HG03558 (cell line): ENCODE measurements around the gene ASB7.
"Not testable (repeated sequence)": the region's sequence is repeated elsewhere in the genome, so short reads cannot be mapped to it uniquely, and the experiment has no call there.

Experiments used
- ATAC-seq: cut with Tn5 transposase; IDR thresholded peaks from one replicate; pipeline ENCODE4 v1.9.1; 2021; ENCODE audit warnings: moderate number of reproducible peaks; ENCODE audit not compliant: unreplicated experiment; ENCODE audit errors: extremely low read depth

The ASB7 gene

GRCh38 chr15:100642950-100643338 is 40.6 kb downstream of the ASB7 start:
- no peak for ATAC-seq

DNA sequence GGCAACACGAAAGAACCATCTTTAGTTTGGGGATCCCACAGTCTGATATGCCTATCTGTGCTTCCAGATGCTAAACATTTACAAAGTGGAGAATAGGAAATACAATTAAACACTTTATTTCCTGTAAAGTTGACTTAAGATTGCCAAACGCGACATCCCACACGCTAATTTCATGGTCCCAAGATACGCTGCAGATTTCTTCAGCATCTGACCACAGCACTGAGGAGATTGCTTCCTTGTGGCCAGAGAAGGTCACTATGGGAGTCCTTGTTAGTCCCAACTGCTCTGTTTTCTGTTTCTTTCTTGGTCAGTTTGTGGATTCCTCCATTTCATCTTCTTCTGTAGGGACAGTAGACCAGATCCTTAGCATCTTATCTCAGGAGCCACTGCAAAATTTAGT is 43.3 kb downstream of the ASB7 start:
- no peak for ATAC-seq

DNA sequence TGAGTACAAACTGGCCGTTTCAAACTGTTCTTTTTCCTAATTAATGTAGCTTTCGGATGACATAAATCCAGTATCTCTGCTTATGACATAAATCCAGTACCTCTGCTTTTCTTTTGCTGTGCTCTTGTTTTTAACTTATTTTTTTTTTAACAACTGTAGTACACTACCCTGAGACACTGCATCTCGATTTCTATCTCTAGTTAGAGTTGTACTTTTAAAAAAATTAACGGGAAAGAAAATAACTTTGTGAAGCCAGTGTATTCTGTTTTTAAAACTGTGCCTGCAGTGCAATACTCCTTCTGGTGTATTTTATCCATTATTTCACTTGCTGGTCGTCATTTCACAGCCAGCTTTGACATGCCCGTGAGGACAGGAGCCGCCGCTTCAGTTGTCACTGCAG is 46.6 kb downstream of the ASB7 start:
- ATAC-seq: no peak

DNA sequence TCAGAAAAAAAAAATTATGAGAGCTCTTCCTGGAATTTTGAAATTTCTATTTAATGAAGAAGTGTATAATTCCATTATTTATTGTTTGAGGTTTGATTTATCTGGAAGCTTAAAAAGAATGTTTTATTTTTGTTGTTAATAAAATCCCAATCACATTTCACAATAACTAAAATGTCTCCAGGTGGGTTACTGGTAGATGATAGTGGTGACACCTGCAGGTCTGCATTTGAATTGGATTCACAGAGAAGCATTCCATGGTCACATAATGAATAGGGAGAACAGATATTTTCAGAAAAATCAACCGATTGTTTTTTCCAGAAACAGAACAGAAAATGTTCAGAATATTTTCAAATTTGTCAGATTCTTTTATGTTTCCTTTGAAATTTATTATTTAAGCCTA is 48.3 kb downstream of the ASB7 start:
- ATAC-seq: no peak

- no peak for ATAC-seq
Observed at GRCh38 chr15:100651253-100651652, 48.9 kb downstream of the ASB7 start.

GRCh38 chr15:100652116-100652515 is 49.7 kb downstream of the ASB7 start:
- no peak for ATAC-seq

- ATAC-seq: no peak
Observed at GRCh38 chr15:100653608-100654007, 51.2 kb downstream of the ASB7 start.

DNA sequence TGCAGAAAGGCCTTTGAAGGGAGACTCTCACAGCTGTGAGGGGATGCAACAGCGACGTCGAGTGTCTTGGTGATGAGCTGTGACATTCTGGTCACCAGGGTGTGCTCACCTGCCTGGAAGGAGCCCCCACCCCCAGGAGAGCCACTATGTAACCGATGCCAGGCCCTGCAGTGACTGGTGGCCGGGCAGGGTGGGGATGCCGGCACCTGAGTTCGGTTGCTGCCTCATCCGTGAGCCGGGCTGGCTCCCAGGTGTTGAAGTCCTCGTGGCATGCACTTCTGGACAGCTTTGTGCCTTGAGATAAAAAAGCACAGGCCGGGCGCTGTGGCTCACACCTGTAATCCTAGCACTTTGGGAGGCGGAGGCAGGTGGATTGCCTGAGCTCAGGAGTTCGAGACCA is 56.5 kb downstream of the ASB7 start:
- ATAC-seq: no peak

- no peak for ATAC-seq
Observed at GRCh38 chr15:100661156-100661555, 58.8 kb downstream of the ASB7 start.

GRCh38 chr15:100663086-100663914 is 60.9 kb downstream of the ASB7 start:
- no peak for ATAC-seq

- ATAC-seq: no peak
Observed at GRCh38 chr15:100663915-100664281, 61.5 kb downstream of the ASB7 start.

- ATAC-seq: no peak
Observed at GRCh38 chr15:100665570-100665969, 63.2 kb downstream of the ASB7 start.

DNA sequence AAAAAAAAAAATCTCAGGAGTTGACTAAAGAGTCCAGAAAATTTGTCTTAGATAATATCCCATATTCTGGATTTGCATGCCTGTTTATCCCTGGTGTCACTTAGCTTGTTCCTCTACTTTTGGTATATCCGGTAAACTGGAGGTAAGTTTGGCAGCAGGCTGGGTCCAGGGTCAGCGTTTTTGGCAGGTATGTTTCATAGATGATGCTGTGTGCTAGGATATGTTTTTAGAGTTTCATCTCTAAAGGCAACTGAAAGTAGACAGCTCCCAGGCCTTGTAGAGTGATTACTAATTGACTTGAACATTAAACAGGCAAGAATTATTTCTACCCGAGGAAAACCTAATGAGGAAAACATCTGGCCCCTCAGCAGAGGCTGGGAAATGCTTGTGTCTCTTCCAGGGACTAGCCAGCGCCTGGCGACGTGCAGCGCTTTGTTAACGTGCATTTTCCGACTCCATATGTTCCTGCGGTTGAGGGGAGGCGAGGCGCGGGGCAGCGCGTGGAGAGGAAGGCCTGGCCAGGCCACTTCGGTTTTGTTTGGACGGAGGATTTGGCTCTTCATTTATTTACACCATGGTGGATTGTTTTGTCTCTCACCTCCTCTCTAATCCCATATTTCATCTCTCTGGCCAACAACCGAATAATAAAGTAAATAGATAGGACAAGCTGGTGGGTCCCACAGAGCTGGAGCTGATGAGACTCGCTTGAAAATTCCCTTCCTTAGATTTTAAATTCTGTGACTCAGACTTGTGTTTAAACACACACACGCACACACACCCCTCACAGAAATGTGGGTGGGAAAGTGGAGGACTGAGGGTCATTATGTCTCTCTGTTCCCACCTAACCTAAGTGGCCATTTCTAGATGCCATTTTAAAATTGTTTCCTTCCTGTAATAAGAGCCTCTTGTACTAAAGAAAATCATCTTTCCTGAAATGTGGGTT is 65.3 kb downstream of the ASB7 start:
- ATAC-seq: no peak

DNA sequence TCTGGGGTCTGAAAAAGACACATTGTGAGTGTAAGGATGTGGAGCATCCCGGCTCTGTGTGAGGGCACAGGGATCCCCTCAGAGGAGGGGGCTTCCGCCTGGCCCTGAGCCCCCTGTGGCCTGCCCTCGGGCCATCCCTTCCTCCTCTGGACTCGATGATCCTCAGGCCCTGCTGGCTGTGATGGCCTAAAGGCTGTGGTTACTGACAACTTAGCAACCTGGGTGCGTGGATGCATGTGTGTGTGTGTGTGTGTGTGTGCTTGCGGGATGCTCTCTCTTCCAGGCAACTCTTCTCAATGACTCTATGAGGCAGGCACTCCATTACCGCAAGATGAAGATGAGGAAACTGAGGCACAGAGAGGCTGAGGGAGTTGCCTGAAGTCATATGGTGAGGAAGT is 66.0 kb downstream of the ASB7 start:
- ATAC-seq: no peak

DNA sequence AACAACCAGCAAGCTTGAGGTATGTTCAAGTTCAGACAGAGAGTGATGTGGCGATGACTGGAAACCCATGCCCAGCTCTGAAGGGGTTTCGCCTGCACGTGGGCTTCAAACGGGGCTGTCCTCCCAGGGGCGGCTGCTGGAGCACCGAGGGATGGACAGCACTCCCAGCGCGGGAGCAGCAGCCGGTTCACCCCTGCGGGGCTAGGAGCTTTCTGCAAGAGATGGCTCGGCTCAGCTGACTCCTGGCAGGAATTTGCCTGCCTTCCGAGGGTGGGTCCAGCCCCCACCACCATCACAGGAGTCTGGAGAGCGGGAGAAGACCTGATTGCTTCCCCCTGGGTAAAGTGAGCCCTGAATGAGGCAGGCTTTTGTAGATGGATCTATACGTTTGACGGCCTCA is 66.9 kb downstream of the ASB7 start:
- no peak for ATAC-seq

- ATAC-seq: no peak
Observed at GRCh38 chr15:100670505-100671021, 68.2 kb downstream of the ASB7 start.

DNA sequence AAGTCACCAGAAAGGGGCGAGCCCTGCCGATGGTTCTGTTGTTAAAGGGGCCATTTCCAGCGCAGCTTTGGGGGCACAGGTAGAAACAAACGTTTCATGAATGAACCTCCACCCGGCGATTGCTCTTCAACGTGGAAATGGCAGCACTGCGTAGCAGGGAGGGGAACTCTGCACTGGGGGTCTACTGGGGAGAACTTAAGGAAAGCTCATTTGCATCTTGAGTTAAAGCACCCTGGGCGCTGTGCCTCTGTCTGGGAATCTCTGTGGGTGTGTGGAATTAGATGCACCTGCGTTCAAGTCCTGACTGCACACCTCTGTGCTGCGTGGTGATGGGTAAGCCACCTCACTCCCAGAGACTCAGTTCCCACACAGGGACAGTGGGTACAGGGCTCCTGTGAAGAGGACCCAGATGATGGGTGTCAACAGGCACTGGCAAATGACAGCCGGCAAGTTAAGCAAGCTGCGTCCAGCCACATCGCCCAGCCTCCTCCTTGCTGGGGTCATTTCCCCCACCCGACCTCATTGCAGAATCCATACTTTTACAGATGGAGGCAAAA is 68.8 kb downstream of the ASB7 start:
- ATAC-seq: no peak

DNA sequence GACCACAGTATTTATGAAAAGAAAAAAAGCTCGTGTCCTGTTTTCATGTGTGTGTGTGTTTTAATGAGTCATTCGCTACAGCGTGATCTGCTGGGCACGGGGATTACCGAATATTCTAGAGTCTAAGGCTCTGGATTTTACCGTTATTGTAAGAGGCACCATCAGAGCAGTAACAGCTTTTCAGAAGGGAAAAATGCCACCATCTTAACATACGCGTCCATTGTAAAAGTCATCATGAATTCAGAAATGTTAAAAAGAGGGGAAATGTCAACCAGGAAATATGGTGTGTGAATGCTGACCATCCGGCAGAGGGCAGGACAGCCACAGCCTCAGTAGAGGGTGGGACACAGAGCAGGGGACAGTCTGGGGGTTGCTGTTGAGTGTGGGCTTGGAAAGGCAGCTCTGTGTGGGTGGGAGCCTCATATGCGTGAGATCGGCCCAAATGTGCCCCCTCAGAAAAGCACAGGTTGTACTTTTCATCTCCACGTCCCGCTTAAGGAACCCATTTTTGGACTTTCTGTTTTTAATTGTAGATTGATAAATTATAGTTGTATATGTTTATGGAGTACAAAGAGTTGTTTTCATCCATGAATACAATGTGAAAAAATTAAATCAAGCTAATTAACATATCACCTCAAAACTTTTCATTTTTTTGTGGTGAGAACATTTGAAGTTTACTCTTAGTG is 69.6 kb downstream of the ASB7 start:
- ATAC-seq: no peak

DNA sequence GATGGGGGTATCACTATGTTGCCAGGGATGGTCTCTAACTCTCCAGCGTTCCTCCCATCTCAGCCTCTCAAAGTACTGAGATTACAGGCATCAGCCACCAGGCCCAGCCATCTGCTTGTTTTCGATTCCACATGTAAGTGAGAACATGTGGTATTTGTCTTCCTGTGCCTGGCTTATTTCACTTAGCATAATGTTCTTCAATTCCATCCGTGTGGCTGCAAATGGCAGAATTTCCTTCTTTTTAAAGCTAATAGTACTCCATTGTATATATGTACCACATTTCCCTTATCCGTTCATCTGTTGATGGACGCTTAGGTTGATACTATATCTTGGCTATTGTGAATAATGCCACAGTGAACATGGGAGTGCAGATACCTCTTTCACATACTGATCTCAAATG is 70.6 kb downstream of the ASB7 start:
- no peak for ATAC-seq

GRCh38 chr15:100679151-100679550 is 76.8 kb downstream of the ASB7 start:
- ATAC-seq: not testable (repeated sequence)
